GM12801 (cell line): ENCODE measurements around the gene SMC4.

Experiments
- CTCF ChIP-seq: IDR thresholded peaks from one replicate; pipeline ENCODE4 v1.5.1; 2011; ENCODE audit warnings: control low read depth; ENCODE audit not compliant: insufficient read length; ENCODE audit errors: extremely low read depth

The SMC4 gene

GRCh38 chr3:160373655-160374054, 25.8 kb upstream of the SMC4 start:
- TF ChIP-seq CTCF = no peak

GRCh38 chr3:160374472-160374871, 25.0 kb upstream of the SMC4 start:
- no peak for TF ChIP-seq CTCF

GRCh38 chr3:160374925-160375324, 24.5 kb upstream of the SMC4 start:
- TF ChIP-seq CTCF = no peak

GRCh38 chr3:160376681-160377080, 22.8 kb upstream of the SMC4 start:
- TF ChIP-seq CTCF = no peak

- TF ChIP-seq CTCF = no peak
Measured at GRCh38 chr3:160378331-160379109, 20.9 kb upstream of the SMC4 start.

GRCh38 chr3:160379628-160380214, 19.7 kb upstream of the SMC4 start:
- no peak for TF ChIP-seq CTCF

- no peak for TF ChIP-seq CTCF
Measured at GRCh38 chr3:160381470-160381869, 18.0 kb upstream of the SMC4 start.
